GM19395 (cell line): ENCODE results near the gene CEMIP2.

Experiments
- ATAC-seq: cut with Tn5 transposase; IDR thresholded peaks from one replicate; pipeline ENCODE4 v1.9.1; 2021; ENCODE audit warnings: mild to moderate bottlenecking, moderate library complexity; ENCODE audit not compliant: unreplicated experiment

CEMIP2 gene

GRCh38 chr9:71778085-71778484, 9.8 kb upstream of the CEMIP2 start:
- no peak for ATAC-seq

- peak; percentile 87 for ATAC-seq
These were observed 6.6 kb upstream of the CEMIP2 start for GRCh38 chr9:71774920-71775319.

GRCh38 chr9:71772726-71773125, 4.4 kb upstream of the CEMIP2 start:
- ATAC-seq: no peak

- ATAC-seq: no peak
These were observed 1.9 kb upstream of the CEMIP2 start for GRCh38 chr9:71770170-71770569.

- peak; percentile 41 for ATAC-seq
These were observed 1.2 kb upstream of the CEMIP2 start for GRCh38 chr9:71769175-71770161.

- no peak for ATAC-seq
These were observed 464 bp downstream of the CEMIP2 start for GRCh38 chr9:71767776-71768321.

- ATAC-seq: no peak
These were observed 1.0 kb downstream of the CEMIP2 start for GRCh38 chr9:71767163-71767775.

GRCh38 chr9:71766663-71767062, 1.6 kb downstream of the CEMIP2 start:
- ATAC-seq: peak; percentile 21

GRCh38 chr9:71765693-71766092, 2.6 kb downstream of the CEMIP2 start:
- ATAC-seq: no peak

- no peak for ATAC-seq
These were observed 3.4 kb downstream of the CEMIP2 start for GRCh38 chr9:71764891-71765290.

- no peak for ATAC-seq
These were observed 3.9 kb downstream of the CEMIP2 start for GRCh38 chr9:71764463-71764862.

GRCh38 chr9:71763832-71764231, 4.5 kb downstream of the CEMIP2 start:
- ATAC-seq: no peak

GRCh38 chr9:71762900-71763653, 5.2 kb downstream of the CEMIP2 start:
- ATAC-seq: no peak

GRCh38 chr9:71761938-71762353, 6.4 kb downstream of the CEMIP2 start:
- no peak for ATAC-seq

GRCh38 chr9:71760901-71761300, 7.4 kb downstream of the CEMIP2 start:
- ATAC-seq: no peak

GRCh38 chr9:71758785-71759184, 9.5 kb downstream of the CEMIP2 start:
- no peak for ATAC-seq

- ATAC-seq: no peak
These were observed 10.0 kb downstream of the CEMIP2 start for GRCh38 chr9:71758277-71758676.

- ATAC-seq: no peak
These were observed 11.6 kb downstream of the CEMIP2 start for GRCh38 chr9:71756753-71757152.

- ATAC-seq: no peak
These were observed 12.4 kb downstream of the CEMIP2 start for GRCh38 chr9:71755869-71756268.

- ATAC-seq: no peak
These were observed 13.1 kb downstream of the CEMIP2 start for GRCh38 chr9:71755230-71755629.

GRCh38 chr9:71754151-71754550, 14.2 kb downstream of the CEMIP2 start:
- ATAC-seq: no peak
